ENCODE measurements around the gene NIPA2.
"Not testable (repeated sequence)": the region's sequence is repeated elsewhere in the genome, so short reads cannot be mapped to it uniquely, and the experiment has no call there.

Gene NIPA2

GRCh38 chr15:22838292-22839042 lies at the start of gene NIPA2:
NIPA2 (plus strand) TSS chr15:22838666; CDS start chr15:22851732, 13,066 bp downstream.
- POLR2A ChIA-PET (ENCODE audit: low non-redundant PET): no interaction called here
- TF ChIP-seq, protein P1, sequence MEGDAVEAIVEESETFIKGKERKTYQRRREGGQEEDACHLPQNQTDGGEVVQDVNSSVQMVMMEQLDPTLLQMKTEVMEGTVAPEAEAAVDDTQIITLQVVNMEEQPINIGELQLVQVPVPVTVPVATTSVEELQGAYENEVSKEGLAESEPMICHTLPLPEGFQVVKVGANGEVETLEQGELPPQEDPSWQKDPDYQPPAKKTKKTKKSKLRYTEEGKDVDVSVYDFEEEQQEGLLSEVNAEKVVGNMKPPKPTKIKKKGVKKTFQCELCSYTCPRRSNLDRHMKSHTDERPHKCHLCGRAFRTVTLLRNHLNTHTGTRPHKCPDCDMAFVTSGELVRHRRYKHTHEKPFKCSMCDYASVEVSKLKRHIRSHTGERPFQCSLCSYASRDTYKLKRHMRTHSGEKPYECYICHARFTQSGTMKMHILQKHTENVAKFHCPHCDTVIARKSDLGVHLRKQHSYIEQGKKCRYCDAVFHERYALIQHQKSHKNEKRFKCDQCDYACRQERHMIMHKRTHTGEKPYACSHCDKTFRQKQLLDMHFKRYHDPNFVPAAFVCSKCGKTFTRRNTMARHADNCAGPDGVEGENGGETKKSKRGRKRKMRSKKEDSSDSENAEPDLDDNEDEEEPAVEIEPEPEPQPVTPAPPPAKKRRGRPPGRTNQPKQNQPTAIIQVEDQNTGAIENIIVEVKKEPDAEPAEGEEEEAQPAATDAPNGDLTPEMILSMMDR (conservative IDR thresholded peaks at IDR 0.05; ENCODE audit: low read depth): no peak
- H3K27ac ChIP-seq: peak within 1 kb of the TSS; percentile 96
- CTCF ChIA-PET: interaction anchor here (1.2 kb wide), 1 partner anchor 11 kb away, joined by 4 read pairs; no protein-coding TSS in a partner anchor
- peak; percentile 99 for DNase-seq (ENCODE audit: low spot score)

GRCh38 chr15:22794063-22794462 lies 44.4 kb upstream of the NIPA2 start:
- no peak for DNase-seq (ENCODE audit: low spot score)
- TF ChIP-seq, protein P1 (conservative IDR thresholded peaks at IDR 0.05; ENCODE audit: low read depth): no peak
- ChIA-PET CTCF (no interaction called here), POLR2A (ENCODE audit: low non-redundant PET) (no interaction called here)
- no peak overlapping the region for H3K27ac ChIP-seq

DNA sequence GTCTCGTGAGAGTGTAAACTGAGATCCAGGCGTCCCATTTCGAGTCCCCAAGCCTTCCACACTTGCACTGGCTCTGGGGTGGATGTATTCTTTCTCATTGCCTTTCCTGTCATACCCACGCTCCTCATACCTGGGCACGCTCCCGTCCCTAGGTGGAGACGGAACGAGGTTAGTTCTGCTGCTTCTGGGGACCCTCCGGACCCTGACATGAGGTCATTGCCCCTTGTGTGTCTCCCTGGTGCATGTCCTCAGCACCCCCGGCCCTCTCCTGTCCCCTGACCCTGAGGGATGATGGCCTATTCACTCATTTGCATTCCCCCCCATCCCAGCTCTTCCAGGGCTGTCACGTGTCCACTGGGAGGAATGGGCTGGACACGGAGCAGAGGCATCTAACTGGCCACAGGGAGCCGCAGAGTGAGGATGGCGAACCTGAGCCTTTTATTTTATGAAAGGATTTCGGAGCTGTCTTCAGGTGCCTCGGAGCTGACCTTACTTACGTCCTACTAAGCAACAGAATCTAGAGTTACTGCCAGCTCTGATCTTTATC lies 43.8 kb upstream of the NIPA2 start:
- ChIA-PET CTCF (no interaction called here), POLR2A (ENCODE audit: low non-redundant PET) (no interaction called here)
- DNase-seq (ENCODE audit: low spot score): no peak
- no peak overlapping the region for H3K27ac ChIP-seq
- TF ChIP-seq, protein P1 (conservative IDR thresholded peaks at IDR 0.05; ENCODE audit: low read depth): no peak

DNA sequence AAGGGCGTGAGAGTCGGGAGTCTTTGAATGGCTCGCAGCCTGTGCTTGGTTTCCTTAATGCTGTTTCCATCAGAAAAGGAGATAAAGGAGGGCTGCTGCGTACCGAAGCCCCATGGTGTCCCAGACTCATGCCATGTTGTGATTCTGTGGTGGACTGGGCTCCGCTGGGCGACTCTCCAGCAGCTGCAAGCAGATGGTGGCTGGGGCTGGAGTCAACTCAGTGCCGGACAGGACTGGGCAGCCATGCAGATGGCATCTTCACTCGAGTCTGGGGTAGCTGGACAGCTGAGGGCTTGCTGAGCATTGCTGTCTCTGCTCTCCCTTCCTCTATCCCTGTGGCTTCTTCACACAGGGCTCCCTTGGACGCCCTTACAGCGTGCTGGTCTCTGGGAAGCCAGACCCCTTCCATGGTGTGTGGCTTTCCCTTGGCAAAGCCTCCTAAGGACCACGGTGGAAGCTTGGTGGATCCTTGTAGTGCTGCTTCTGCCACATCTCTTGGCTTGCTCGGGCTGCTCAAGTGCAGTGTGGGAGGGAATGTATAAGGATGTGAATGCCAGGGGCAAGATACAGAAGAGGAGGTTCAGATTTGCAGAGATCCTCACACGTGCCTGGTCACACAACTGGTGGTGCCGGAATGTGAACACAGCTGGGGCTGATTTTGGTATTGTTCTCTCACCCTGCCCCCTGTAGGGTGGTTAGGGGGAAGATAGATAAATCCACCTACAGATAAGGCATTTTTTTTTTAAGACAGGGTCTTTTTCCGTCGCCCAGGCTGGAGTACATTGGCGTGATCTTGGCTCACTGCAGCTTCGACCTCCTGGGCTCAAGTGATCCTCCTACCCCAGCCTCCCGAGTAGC lies 43.0 kb upstream of the NIPA2 start:
- CTCF ChIA-PET: interaction anchor here (0.7 kb wide), 1 partner anchor 617 kb away, joined by 3 read pairs; no protein-coding TSS in a partner anchor
- DNase-seq (ENCODE audit: low spot score): no peak
- POLR2A ChIA-PET (ENCODE audit: low non-redundant PET): no interaction called here
- TF ChIP-seq, protein P1 (conservative IDR thresholded peaks at IDR 0.05; ENCODE audit: low read depth): no peak
- no peak overlapping the region for H3K27ac ChIP-seq

DNA sequence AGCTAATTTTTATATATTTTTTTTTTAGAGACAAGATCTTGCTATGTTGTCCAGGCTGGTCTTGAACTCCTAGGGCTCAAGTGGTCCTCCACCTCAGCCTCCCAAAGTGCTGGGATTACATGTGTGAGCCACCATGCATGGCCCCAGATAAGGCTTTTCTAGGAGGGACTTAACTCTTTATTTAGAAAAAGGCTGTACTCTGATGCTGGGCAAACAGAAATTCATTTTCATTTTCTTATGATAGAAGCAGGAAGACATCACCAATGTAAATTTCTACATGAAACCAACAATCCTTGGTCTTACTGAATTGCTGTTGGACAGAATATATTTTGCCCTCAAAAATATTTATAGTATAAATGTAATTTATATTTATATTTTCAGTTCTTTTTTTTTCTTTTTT lies 42.4 kb upstream of the NIPA2 start:
- POLR2A ChIA-PET (ENCODE audit: low non-redundant PET): no interaction called here
- TF ChIP-seq, protein P1 (conservative IDR thresholded peaks at IDR 0.05; ENCODE audit: low read depth): no peak
- no peak for DNase-seq (ENCODE audit: low spot score)
- CTCF ChIA-PET: no interaction called here
- H3K27ac ChIP-seq: no peak overlapping the region

- no peak overlapping the region for H3K27ac ChIP-seq
- no peak for DNase-seq (ENCODE audit: low spot score)
- TF ChIP-seq, protein P1 (conservative IDR thresholded peaks at IDR 0.05; ENCODE audit: low read depth): no peak
- POLR2A ChIA-PET (ENCODE audit: low non-redundant PET): no interaction called here
- CTCF ChIA-PET: no interaction called here
These were observed 38.6 kb upstream of the NIPA2 start for GRCh38 chr15:22799902-22800301.

- CTCF ChIA-PET; DNase-seq (ENCODE audit: low spot score); POLR2A ChIA-PET (ENCODE audit: low non-redundant PET); H3K27ac ChIP-seq: not testable (repeated sequence)
These were observed 35.5 kb upstream of the NIPA2 start for GRCh38 chr15:22803006-22803405.

All from RWPE1 (cell line).